Hematopoietic multipotent progenitor cell treated with erythropoietin and hydrocortisone succinate and interleukin-3 and kit ligand, for 15 days (in vitro differentiated cells): ENCODE data around the gene CLC.
"Not testable (repeated sequence)": the region's sequence is repeated elsewhere in the genome, so short reads cannot be mapped to it uniquely, and the experiment has no call there.

Experiments
- DNase-seq: peaks from one replicate; pipeline ENCODE4 v3.0.0-alpha.2; 2015; ENCODE audit warnings: low spot score

CLC gene

DNA sequence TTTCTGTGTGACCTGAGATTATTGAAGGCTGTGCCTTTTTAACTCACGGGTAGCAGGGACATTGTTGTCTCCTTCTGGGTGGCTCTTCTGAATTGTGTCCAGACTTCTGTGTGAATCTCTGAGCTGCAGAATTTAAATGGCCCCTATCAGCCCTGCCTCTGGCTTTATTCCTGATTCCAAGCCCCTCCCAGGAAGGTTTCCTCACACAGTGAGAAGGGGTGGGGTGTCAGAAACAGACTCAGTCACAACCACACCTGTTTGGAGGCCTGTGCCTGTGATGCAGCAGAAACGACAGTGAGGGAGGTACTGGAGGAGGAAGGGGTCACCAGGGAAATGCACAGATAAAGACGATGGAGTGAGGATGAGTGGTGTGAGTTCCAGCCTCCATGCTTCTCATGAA lies at the start of gene CLC:
Gene CLC (minus strand): TSS at position 139 of the 400 bp plus-strand sequence. CDS start 77 bp downstream, at position 62.
- DNase-seq = no peak

DNA sequence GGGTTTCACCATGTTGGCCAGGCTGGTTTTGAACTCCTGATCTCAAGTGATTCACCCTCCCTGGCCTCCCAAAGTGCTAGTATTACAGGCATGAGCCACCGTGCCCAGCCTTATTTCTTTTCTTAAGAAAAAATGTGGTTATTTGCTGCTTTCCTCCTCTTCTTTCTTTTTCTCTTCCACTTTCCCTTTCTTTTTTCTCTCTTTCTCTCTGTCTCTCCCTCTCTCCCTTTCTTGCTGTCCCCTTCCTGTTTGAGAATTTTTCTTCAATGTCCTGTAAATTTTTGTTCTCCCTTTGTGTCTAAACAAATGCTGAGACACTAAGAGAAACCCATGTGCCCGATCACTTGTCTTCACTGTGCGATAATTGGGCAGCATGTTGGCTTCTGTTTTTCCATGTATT lies 43.1 kb upstream of the CLC start:
- no peak for DNase-seq

DNA sequence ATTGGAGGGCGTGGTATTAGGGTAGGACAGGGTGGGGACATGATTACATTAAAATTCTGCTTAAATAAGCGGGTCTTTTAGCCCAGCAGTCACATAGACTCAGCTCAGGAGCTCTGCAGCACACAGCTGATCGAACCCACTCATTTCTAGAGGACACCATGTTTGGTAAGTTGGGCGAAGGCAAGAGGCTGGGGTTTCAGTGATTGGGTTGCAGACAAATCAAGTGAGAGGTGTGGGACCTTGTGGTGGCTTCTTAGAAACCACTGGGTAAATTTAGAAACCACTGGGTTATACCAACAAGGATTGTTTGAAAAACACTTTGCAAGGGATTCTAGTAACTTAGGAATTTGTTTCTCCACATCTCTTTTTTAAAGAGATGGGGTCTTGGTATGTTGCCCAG lies 40.9 kb upstream of the CLC start, which contains the start of gene LEUTX:
Gene LEUTX (plus strand): TSS at position 92 of the 400 bp plus-strand sequence. CDS start 67 bp downstream, at position 159.
- DNase-seq = no peak

DNA sequence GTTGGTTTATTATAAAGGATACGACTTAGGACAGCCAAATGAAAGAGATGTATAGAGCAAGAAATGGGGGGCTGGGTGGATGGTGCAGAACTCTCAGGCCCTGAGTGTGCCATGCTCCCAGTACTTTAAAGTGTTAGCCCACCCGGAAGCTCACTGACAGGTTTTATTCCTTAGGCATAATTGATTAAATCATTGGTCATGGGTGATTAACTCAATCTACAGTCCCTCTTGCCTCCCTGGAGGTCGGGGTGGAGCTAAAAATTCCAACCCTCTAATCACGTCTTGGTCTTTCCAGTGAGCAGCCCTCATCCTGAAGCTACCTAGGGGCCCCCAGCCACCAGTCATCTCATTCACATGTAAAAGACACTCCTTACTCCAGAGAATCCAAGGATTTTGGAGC lies 31.0 kb upstream of the CLC start:
- DNase-seq = no peak

DNA sequence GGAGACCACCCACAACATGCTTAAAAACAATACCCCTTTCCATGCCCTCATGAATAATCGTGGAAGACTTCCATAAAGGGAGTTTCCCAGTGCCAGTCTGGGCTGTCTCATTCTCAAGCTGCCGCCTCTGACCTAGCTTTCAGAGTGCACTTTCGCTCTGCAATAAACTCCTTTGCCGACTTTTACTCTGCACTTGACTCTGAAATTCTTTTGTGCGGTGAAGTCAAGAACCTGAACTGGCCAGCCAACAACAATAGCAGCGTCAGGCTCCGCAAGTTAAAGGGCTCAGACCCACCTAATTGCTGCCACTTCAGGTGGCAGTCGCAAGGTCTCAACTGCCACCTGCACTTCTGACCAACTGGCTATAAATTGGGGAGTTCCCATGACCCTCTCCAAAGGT lies 30.5 kb upstream of the CLC start:
- no peak for DNase-seq

DNA sequence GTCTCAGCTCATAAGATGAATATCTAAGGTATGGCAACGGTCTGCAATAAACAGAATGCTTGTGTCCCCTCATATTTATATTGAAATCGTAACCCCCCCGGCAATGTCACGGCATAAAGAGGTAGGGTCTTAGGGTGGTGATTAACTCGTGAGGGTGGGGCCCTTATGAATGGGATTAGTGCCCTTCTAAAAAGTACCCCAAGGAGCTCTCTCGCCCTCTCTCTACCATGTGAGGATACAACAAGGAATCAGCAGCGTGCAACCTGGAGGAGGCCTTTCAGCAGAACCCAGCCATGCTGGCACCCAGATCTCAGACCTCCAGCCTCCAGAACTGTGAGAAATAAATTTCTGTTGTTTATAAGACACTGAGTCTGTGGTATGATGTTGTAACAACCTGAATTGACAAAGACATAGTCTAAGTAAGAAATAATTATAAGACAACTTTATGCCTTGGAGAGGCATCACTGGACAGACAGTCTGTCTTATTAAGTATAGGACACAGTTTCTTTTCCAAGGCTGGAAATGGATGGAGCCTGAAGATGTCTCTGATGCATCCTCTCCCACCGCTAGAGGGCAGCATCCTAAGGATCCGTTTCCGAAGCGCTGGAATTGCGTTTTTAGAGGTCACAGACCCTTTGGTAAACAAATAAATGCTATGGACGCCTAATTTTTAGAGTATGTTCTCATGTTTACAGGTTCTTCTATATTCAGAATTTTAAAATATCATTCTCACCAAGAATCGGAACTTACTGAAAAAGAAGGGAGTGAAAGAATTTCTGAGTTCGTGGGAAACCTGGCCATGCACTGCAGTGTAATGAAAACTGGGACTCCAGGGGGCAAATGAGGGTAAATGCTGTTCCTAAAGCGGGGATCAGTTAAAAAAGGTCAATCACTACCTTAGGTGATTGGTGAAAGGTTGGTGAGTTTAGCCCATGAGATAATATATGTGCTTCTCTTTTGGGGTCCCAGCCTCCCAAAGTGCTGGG lies 27.6 kb upstream of the CLC start:
- peak; percentile 62 for DNase-seq

DNA sequence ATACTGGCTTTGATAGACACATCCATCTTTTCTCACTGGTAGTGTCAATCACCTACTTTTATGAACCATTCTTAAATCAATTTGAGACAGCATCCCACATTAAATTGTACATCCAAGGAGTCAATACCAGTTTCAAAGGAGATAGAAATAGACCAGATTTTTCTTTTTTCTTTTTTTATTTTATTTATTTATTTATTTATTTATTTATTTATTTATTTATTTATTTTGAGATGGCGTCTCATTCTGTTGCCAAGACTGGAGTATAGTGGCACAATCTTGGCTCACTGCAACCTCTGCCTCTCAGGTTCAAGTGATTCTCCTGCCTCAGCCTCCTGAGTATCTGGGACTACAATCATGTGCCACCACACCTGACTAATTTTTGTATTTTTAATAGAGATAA lies 24.0 kb upstream of the CLC start:
- DNase-seq = not testable (repeated sequence)

DNA sequence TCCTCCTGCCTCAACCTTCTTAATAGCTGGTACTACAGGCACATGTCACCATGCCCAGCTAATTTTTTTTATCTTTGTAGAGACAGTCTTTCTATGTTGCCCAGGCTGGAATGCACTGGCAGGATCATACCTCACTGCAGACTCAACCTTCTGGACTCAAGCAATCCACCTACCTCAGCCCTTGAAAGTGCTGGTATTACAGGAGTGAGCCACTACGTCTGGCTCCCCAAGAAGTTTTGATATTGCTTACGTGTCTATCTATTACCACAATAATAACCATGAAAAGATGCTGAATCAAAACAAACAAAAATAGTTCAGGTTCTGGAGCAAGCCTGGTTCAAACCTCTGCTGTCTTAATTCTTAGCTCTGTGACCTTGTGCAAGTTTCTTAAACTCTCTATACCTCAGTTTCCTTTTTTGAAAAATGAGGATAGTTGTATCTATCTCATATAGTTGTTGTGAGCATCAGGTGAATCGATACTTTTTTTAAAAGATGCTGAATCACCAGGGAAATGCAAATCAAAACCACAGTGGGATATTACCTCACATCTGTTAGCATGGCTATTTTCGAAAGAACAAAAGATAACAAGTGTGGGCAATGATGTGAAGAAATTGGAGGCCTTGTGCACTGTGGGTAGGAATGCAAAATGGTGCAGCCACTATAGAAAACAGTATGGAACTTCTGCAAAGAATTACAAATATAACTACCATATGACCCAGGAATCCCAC lies 21.8 kb upstream of the CLC start:
- DNase-seq = no peak

DNA sequence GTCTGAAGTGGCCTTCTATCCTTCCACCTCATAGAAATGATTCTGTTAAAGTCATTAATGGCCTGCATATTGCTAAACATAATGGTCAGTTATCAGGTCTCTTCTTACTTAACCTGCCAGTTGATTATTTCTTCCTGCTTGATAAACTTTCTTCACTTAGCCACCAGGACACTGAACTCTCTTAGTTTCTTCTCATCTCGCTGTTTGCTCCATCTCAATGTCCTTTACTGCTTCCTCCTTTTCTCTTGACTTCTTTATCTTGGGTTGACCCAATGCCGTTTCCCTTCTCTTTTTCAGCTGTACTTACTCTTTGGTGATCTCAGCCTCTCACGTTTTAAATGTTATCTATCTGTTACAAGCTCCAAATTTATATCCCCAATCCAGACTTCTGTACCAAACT lies 17.1 kb upstream of the CLC start:
- no peak for DNase-seq

DNA sequence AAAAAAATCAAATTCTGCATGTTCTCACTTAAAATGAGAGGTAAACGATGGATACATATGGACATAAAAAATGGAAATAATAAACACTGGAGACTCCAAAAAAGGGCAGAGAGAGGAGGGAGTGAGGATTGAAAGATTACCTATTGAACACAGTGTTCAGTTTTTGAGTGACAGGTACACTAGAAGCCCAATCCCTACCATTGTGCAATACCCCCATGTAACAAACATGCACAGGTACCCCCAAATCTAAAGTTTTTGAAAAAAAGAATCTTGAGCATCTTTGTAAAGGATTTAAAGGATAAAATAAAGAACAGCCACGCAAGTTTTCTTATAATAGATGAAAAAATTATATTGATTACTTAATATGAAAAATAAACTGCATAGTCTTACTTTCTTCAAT lies 16.7 kb upstream of the CLC start:
- DNase-seq = no peak

DNA sequence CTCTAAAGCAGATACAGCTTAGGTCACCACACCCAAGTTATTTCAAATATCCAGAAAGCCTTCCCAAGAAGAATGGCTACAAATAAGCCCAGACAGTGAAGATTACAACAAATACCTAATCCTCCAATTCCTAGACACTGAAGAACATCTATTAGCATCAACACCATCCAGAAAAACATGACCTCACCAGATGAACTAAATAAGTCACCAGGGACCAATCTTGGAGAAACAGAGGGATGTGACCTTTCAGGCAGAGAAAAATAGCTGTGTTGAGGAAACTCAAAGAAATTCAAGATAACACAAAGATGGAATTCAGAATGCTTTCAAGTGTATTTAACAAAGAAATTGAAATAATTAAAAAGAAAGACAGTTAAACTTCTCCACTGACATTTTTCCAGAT lies 15.0 kb upstream of the CLC start:
- DNase-seq = no peak

DNA sequence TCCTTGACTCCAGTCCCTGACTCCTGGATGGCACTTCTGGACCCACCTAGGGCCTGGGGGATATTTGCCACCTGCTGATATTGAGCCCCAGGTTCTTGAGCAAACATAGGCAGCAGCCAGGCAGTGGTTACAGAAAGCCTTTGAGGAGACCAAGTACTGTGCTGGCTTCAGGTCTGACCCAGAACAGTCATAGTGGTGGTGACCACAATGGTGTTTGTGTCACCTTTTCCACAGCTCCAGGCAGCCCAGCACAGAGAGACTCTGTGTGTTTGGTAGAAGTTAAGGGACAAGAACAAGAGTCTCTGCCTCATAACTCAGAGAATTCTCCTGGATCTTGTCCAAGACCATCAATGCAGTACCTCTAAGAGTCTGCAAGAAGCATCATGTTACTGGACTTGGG lies 14.6 kb upstream of the CLC start:
- no peak for DNase-seq

DNA sequence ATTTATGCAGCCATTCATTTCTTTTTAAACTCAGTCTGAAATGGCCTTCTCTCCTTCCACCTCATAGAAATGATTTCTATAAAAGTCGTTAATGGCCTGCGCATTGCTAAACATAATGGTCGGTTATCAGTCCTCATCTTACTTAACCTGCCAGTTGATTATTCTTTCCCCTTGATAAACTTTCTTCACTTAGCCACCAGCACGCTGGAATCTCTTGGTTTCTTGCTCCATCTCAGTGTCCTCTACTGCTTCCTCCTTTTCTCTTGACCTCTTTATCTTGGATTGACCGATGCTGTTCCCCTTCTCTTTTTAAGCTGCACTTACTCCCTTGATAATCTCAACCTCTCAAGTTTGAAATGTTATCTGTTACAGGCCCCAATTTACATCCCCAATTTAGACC lies 12.2 kb upstream of the CLC start:
- no peak for DNase-seq

DNA sequence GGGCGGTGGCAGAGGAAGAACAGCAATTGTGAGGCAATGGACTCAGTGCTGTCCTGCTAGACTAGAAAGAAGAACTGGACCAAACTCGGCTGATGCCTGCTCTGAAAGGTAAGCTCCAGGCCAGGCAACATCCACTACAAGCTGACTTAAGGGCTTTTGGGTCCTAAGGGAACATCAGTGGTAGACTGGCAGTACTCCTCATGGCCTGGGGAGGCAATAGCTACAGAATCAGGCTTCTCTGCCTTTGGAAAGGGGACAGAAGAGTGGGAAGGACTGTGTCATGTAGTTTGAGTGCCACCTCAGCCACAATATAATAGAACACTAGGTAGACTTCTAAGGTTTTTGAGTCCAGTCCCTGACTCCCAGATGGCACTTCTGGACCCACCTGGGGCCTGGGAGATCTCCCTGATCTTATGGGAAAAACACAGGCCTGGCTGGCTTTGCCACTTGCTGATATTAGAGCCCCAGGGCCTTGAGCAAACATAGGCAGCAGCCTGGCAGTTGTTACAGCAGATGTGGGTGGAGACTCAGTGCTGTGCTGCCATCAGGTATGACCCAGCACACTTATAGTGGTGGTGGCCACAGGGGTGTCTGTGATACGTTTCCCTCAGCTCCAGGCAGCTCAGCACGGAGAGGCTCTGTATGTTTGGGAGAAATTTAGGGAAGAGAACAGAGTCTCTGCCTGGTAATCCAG lies 9.2 kb upstream of the CLC start:
- DNase-seq = no peak

DNA sequence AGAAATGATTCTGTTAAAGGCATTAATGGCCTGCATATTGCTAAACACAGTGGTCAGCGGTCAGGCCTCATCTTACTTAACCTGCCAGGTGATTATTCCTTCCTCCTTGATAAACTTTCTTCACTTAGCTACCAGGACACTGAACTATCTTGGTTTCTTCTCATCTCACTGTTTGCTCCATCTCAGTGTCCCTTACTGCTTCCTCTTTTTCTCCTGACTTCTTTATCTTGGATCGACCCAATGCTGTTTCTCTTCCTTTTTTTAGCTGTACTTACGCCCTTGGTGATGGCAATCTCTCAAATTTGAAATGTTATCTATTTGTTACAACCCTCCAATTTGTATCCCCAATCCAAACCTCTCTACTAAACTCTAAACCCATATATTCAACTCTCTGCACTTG lies 7.8 kb upstream of the CLC start:
- no peak for DNase-seq

DNA sequence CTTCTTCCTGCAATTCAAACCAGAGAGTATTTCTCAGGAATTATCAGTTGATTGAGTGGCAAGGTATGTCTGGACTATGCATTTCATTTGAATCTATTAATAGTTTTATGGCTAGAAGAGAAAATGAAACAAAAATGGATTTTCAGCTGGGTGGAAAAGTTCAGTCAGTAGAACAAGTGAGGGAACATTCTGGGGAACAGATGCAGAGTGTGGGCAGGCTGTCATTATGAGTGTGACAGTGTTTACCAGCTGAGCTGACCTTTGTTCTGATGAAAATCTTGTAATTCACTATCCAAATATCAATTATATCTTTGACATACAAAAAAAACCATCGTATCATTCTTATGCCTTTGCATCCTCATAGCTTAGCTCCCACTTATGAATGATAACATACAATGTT lies 2.6 kb upstream of the CLC start:
- DNase-seq = no peak

DNA sequence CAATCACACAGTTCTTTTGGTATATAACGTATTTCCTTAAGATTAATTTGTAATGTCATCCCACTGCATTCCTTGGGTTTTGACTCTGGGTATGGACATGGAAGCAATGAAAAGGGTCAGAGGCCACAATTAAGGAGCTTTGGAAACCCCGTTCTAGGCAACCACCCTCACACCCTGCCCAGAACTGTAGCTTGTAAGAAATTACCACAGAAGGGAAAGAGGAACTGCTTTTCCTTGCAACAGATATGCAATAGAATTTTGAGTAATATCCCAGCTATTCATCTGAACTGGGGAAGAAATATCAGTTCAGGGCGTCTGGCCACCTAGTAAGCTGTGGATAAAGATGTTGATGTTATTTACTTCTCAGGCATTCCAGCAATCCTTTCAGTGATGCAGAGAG lies 985 bp upstream of the CLC start:
- no peak for DNase-seq

DNA sequence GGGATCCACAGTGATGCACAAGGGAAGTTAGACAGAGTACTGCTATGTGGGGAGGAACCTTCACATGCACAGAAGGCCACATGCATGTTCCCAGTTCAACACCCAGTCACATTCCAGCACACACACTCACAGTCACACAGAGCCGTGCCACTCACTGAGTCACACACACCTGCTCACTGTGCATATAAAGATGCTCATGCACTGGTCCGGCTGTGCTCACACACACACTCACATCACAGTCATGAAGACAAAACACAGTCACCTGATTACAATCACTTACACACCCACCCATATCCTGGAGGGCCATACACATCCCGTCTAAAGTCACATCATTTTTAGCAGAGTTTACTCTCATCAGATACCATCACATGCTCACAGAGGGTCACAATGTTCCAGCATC lies 478 bp downstream of the CLC start:
- no peak for DNase-seq

DNA sequence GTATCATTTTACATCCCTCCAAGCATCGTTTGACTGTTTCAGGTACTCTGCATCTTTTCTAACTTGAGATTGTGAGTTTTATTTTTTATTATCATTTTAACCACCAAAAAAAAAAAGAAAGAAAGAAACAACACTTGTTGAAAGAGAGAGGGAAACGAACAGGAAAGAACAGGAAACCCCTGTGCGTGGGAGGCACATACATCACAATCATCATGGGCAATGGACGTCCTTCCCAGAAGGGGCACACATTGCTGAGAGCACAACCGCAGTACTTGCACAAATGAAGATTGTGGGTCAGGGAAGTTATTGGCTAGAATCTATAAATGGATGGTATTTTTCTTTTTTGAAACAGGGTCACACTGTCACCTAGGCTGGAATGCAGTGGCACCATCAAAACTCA lies 1.7 kb downstream of the CLC start:
- no peak for DNase-seq

DNA sequence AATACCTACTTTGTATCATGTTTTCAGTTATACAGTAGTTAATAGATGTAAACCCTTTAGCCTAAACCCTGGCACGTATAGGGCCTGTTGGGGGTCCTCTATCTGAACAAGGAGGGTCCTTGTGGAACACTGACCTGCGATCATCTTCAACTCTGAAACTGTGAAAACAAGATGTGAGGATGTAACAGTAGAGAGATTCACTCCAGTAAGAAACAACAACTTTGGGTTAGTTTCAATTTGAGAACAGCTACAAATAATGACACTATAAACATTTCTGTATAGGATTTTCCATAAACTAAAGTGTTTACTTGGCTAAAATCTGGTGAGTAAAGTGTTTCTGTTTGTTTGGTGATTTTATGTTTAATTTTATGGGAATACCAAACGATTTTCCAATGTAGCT lies 2.1 kb downstream of the CLC start:
- DNase-seq = no peak

DNA sequence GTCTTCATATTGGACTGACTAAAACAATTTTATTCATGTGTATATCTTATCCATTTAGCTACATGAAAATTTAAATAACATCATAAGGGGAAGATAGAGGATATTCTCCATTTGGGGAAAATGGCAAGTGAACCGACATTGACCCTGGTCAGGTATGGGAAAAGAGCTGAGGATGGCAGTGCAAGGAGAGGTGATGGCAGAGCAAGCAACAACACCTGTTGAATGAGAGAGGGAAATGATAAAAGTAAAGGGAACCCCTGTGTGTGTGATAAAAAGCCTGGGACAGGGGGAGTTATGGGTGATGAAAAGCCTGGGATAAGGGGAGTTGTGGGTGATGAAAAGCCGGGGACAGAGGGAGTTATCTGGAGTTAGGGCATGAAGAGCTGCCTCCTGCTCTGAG lies 4.0 kb downstream of the CLC start:
- no peak for DNase-seq

DNA sequence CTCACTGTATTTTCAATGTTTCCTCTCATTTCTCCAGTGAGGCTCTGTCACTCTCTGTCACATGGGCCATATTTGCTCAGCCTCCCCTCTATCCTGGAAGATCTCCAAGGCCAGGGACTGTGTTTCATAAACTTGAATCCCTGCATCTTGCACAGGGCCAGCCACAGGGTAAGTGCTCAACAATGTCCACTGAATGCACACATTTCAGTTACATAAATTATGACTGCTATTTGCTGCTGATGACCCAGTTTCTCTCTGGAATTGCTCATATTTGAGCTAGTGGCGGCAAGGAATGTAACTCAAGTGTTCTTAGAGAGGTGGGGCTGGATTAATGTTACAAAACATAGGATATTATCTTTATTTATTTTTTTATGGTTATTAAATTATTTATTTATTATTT lies 6.1 kb downstream of the CLC start:
- no peak for DNase-seq

DNA sequence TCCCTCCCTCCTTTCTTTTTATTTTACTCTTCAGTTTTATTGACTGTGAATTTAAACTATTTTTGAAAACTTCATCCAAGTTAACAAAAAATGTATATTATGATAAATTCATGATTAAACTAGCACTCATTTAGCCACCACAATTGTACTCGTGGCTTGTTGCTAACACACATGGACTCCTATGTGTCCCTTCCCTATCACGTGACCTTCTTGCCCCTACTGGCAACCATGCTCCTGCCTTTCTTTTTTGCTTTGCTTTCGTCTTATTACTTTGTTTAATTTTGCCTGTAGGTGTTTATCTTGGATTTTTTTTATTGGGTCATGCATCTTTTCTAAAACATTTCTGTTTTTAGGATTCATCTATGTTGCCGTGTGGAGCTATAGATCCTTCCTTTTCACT lies 8.2 kb downstream of the CLC start:
- no peak for DNase-seq
